Aorta (tissue), 5 donors: Measurements from ENCODE around the gene CLEC9A. TPM values are rescaled to one million over a fixed set of nuclear protein-coding genes. Genes with fewer than 3 reads are reported as not detected.
"Not testable (repeated sequence)": the region's sequence is repeated elsewhere in the genome, so short reads cannot be mapped to it uniquely, and the experiment has no call there.

Experiments used
- ATAC-seq: fragments of 200-7000 bp; cut with Tn5 transposase; one replicate; pipeline ENCODE4 v1.9.1; 2022; ENCODE audit warnings: moderate library complexity; ENCODE audit not compliant: low FRiP score
- DNase-seq, 2 donors: peaks; one replicate each; pipeline ENCODE4 v3.0.0-alpha.2; 2020
- H3K27ac ChIP-seq, 2 donors: one replicate each; pipeline ENCODE4 v1.5.1; 2013; ENCODE audit warnings: low read length in 2 of 2, mild to moderate bottlenecking in 2 of 2, moderate library complexity in 2 of 2, control low read depth in 1 of 2, inconsistent platforms in 1 of 2, low read depth in 1 of 2
- H3K27me3 ChIP-seq, 2 donors: one replicate each; pipeline ENCODE4 v1.6.1; 2013; ENCODE audit warnings: control low read depth in 1 of 2, low read length in 1 of 2, mild to moderate bottlenecking in 1 of 2, moderate library complexity in 1 of 2; ENCODE audit not compliant: insufficient read depth in 2 of 2, control insufficient read depth in 1 of 2
- H3K36me3 ChIP-seq, 2 donors: one replicate each; pipeline ENCODE4 v1.6.1; 2013; ENCODE audit warnings: control low read depth in 1 of 2, low read length in 1 of 2, mild to moderate bottlenecking in 1 of 2; ENCODE audit not compliant: insufficient read depth in 2 of 2, control insufficient read depth in 1 of 2
- H3K4me1 ChIP-seq, 2 donors: one replicate each; pipeline ENCODE4 v1.6.1; 2013; ENCODE audit warnings: low read length in 2 of 2, control low read depth in 1 of 2, mild to moderate bottlenecking in 1 of 2, moderate library complexity in 1 of 2; ENCODE audit not compliant: insufficient read depth in 2 of 2, control insufficient read depth in 1 of 2
- H3K4me3 ChIP-seq, 2 donors: one replicate each; pipeline ENCODE4 v1.5.1; 2013; ENCODE audit warnings: low read length in 2 of 2, control low read depth in 1 of 2, mild to moderate bottlenecking in 1 of 2
- H3K9me3 ChIP-seq: one replicate; pipeline ENCODE4 v1.6.1; 2013; ENCODE audit warnings: mild to moderate bottlenecking, low read length; ENCODE audit not compliant: control insufficient read depth
- WGBS, 2 donors: extraction: QIAGEN DNeasy Blood & Tissue Kit; methylation state at CpG; one replicate each; pipeline ENCODE4 v1.1.7; 2013; 5-methylcytosine and 5-hydroxymethylcytosine counted together
- intact Hi-C, 2 donors: fragments of 100-400 bp; cut with DNase I; formaldehyde crosslinking; loops; one replicate each; pipeline versions ENCODE4 v1.14.2 to v1.15.0; 2022
- polyA plus RNA-seq, 2 donors: library from polyadenylated mRNA; stranded (reverse); fragments of 200-250 nt; gene quantifications; one replicate each; pipeline ENCODE4 v1.2.3, GENCODE V29; 2013
- total RNA-seq, 2 donors: library from RNA; stranded (reverse); fragmentation: NEBNext Ultra II Directional; extraction: Animal tissue kit (Norgen Biotek cat#: 25700); gene quantifications; one replicate each; pipeline ENCODE4 v1.2.1, GENCODE V29; 2021
- donor health status: healthy with polysubstance abuse.
- donor health status: Bipolar disorder and iron deficiency.
- donor health status: DM: no; HTN: no; CAD: no.
- donor health status: DM: no; HTN: no; CAD: no.
- donor health status: DM: yes; HTN: yes; CAD: no.

Gene CLEC9A
- total and polyA plus RNA-seq, 4 donors = 0.26 to 0.42 TPM; not detected in 2

- no peak overlapping the region for H3K27ac ChIP-seq
- no peak for ATAC-seq
- no peaks in the 10 kb centered on the region for H3K36me3 ChIP-seq
- H3K27me3 ChIP-seq = no peaks in the 10 kb centered on the region
- intact Hi-C loops = no loop called here
- 57 to 81% methylated on average over 3 of the region's 3 CpGs for WGBS, 2 donors
- no peak for DNase-seq
- H3K9me3 ChIP-seq = no peaks in the 10 kb centered on the region
- H3K4me3 ChIP-seq = no peak overlapping the region
- no peaks in the 10 kb centered on the region for H3K4me1 ChIP-seq
Measured at GRCh38 chr12:10021342-10021741, 9.1 kb upstream of the CLEC9A start.

- H3K36me3 ChIP-seq = no peaks in the 10 kb centered on the region
- no peaks in the 10 kb centered on the region for H3K27me3 ChIP-seq
- no peaks in the 10 kb centered on the region for H3K9me3 ChIP-seq
- H3K27ac ChIP-seq = no peak overlapping the region
- 90 to 94% methylated on average over 3 of the region's 3 CpGs for WGBS, 2 donors
- ATAC-seq = no peak
- no peak overlapping the region for H3K4me3 ChIP-seq
- DNase-seq = no peak
- intact Hi-C loops = no loop called here
- H3K4me1 ChIP-seq = no peaks in the 10 kb centered on the region
Measured at GRCh38 chr12:10025236-10025635, 5.2 kb upstream of the CLEC9A start.

- H3K4me3 ChIP-seq, H3K9me3 ChIP-seq, H3K27me3 ChIP-seq, H3K36me3 ChIP-seq, H3K4me1 ChIP-seq, DNase-seq, intact Hi-C loops, H3K27ac ChIP-seq, ATAC-seq: not testable (repeated sequence)
- WGBS, 2 donors = 78 to 90% methylated on average over 4 of the region's 4 CpGs
Measured at GRCh38 chr12:10026666-10027065, 3.8 kb upstream of the CLEC9A start.

GRCh38 chr12:10027311-10027710 is 3.2 kb upstream of the CLEC9A start:
- H3K36me3 ChIP-seq = no peaks in the 10 kb centered on the region
- DNase-seq (no peak), ATAC-seq (no peak)
- H3K9me3 ChIP-seq = no peaks in the 10 kb centered on the region
- H3K4me1 ChIP-seq = no peaks in the 10 kb centered on the region
- 67 to 69% methylated on average over 3 of the region's 3 CpGs for WGBS, 2 donors
- H3K27ac ChIP-seq = no peak overlapping the region
- H3K27me3 ChIP-seq = no peaks in the 10 kb centered on the region
- intact Hi-C loops = no loop called here
- no peak overlapping the region for H3K4me3 ChIP-seq

GRCh38 chr12:10027721-10028120 is 2.8 kb upstream of the CLEC9A start:
- ATAC-seq (no peak), DNase-seq (no peak)
- intact Hi-C loops = no loop called here
- no peaks in the 10 kb centered on the region for H3K27me3 ChIP-seq
- no peak overlapping the region for H3K27ac ChIP-seq
- no peak overlapping the region for H3K4me3 ChIP-seq
- H3K36me3 ChIP-seq = no peaks in the 10 kb centered on the region
- H3K4me1 ChIP-seq = no peaks in the 10 kb centered on the region
- no peaks in the 10 kb centered on the region for H3K9me3 ChIP-seq
- WGBS, 2 donors = 55 to 59% methylated on average over 4 of the region's 4 CpGs

- ATAC-seq (no peak), DNase-seq (no peak)
- no peak overlapping the region for H3K27ac ChIP-seq
- no peaks in the 10 kb centered on the region for H3K27me3 ChIP-seq
- H3K4me3 ChIP-seq = no peak overlapping the region
- H3K36me3 ChIP-seq = no peaks in the 10 kb centered on the region
- H3K9me3 ChIP-seq = no peaks in the 10 kb centered on the region
- H3K4me1 ChIP-seq = no peaks in the 10 kb centered on the region
- WGBS, 2 donors = 72 to 74% methylated on average over 4 of the region's 4 CpGs
- intact Hi-C loops = no loop called here
Measured at GRCh38 chr12:10031321-10031720, 839 bp downstream of the CLEC9A start.

- Histone ChIP-seq H3K27ac (no peak overlapping the region), H3K4me1 (no peaks in the 10 kb centered on the region), H3K36me3 (no peaks in the 10 kb centered on the region), H3K9me3 (no peaks in the 10 kb centered on the region), H3K27me3 (no peaks in the 10 kb centered on the region), H3K4me3 (no peak overlapping the region)
- no peak for DNase-seq
- intact Hi-C loops = no loop called here
- WGBS, 2 donors = 26 to 33% methylated on average over 5 of the region's 5 CpGs
- ATAC-seq = no peak
Measured at GRCh38 chr12:10031771-10032175, 1.3 kb downstream of the CLEC9A start.

GRCh38 chr12:10033783-10034545 is 3.5 kb downstream of the CLEC9A start:
- Histone ChIP-seq H3K27ac (no peak overlapping the region), H3K4me3 (no peak overlapping the region), H3K27me3 (no peaks in the 10 kb centered on the region), H3K9me3 (no peaks in the 10 kb centered on the region), H3K4me1 (no peaks in the 10 kb centered on the region), H3K36me3 (no peaks in the 10 kb centered on the region)
- WGBS, 2 donors = 35 to 40% methylated on average over 1 of the region's 1 CpG
- intact Hi-C loops = no loop called here
- no peak for DNase-seq
- no peak for ATAC-seq

GRCh38 chr12:10042167-10042566 is 11.7 kb downstream of the CLEC9A start:
- Histone ChIP-seq H3K4me3 (no peak overlapping the region), H3K27ac (no peak overlapping the region), H3K27me3 (no peaks in the 10 kb centered on the region), H3K9me3 (no peaks in the 10 kb centered on the region), H3K36me3 (no peaks in the 10 kb centered on the region), H3K4me1 (no peaks in the 10 kb centered on the region)
- DNase-seq (no peak), ATAC-seq (no peak)
- intact Hi-C loops = no loop called here
